ENCODE data around the gene NBEAL2.

The NBEAL2 gene

DNA sequence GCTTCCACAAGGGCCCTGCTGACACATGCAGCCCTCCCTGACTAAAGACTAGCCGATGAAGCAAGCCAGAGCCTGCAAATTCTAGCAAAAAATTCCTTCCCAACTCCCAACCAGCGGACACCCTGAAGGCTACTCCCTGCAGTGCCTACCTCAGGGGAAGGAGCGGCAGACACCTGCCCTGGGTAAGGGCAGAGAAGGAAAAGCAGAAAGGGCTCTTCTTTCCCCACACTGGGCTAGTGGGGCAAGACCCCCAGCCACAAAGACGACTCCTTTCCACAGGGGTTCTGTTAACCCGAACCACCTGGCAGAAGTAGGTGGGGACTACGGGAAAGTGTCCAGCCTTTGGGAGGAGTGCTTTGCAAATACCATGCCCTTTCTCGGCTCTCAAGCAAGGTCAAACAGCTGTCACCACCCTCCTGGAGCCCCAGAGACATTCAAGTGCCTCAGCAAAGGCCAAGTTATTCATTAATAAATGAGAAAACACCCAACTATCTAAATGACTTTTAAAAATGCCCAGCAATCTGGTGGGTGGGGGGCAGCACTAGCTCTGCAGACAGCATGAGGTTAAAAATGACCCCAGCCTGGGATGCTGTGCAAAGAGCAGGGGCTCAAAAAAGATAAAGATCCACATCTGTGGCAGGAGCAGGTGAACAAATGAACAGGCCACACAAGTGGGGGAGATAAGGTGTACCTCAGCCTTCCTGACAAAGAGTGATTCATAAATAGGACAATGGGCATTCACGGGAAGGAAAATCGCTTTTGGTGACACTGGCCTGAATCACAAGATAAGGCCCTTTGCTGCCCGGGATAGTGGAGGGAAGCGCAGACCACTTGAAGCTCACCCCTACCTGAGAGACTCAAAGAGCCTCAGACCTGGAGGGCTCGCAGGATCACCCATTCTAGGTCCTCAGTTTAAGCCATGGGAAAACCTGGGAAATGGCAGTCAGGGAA, 36.0 kb upstream of the NBEAL2 start:
- ChIA-PET POLR2A (no interaction called here), CTCF (no interaction called here)
- no peak for DNase-seq (ENCODE audit: extremely low spot score)
- TF ChIP-seq, protein P1, sequence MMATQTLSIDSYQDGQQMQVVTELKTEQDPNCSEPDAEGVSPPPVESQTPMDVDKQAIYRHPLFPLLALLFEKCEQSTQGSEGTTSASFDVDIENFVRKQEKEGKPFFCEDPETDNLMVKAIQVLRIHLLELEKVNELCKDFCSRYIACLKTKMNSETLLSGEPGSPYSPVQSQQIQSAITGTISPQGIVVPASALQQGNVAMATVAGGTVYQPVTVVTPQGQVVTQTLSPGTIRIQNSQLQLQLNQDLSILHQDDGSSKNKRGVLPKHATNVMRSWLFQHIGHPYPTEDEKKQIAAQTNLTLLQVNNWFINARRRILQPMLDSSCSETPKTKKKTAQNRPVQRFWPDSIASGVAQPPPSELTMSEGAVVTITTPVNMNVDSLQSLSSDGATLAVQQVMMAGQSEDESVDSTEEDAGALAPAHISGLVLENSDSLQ (IDR thresholded peaks at IDR 0.05): no peak
- TF ChIP-seq FOXK2 (IDR thresholded peaks at IDR 0.05) (no peak), ARNT (IDR thresholded peaks at IDR 0.05) (no peak), SP1 (IDR thresholded peaks at IDR 0.05) (no peak), ZNF384 (IDR thresholded peaks at IDR 0.05) (no peak), LEF1 (IDR thresholded peaks at IDR 0.05; ENCODE audit: borderline replicate concordance) (no peak), SUZ12 (IDR thresholded peaks at IDR 0.05) (no peak), BHLHE40 (IDR thresholded peaks at IDR 0.05; ENCODE audit: borderline replicate concordance) (no peak)

DNA sequence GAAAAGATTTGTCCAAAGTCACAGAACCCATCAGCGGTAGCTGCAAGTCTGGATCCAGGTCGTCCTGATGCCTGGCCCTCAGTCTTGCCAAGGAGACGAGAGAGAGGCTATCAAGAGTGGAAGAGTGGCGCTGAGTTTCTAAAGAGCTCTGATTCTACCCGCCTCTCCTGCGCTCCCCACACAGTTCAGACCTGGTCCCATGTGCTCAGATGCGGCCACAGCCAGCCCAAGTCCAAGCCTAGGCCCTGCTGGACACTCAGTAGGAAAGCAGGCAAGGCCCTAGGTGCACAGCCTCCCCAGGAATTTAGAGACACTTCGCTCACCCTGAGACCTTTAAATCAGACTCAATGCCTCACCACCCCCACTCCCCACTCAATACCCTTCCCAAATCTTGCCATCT, 35.3 kb upstream of the NBEAL2 start:
- DNase-seq (ENCODE audit: extremely low spot score): no peak
- ChIA-PET CTCF (no interaction called here), POLR2A (no interaction called here)
- TF ChIP-seq BHLHE40 (IDR thresholded peaks at IDR 0.05; ENCODE audit: borderline replicate concordance) (no peak), L3MBTL2 (conservative IDR thresholded peaks at IDR 0.05) (no peak), SUZ12 (IDR thresholded peaks at IDR 0.05) (no peak)

DNA sequence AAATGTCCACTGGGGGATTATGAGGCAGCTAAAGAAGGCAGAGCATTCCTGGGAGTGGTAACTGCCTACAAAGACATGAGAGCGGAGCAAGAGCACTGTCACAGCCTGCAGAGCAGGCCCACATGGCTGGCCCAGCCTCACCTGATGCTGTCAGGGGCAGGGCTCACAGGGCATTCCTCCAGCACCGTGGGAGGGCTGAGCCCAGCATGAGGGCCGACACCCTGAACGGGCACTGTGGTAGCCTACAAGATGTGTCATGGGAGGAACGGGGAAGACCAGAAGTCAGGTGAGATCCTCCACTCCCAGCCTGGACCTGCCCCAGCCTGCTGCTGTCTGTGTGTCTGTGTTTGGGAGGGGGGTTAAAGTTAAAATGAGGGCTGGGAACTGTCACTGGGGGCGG, 33.0 kb upstream of the NBEAL2 start:
- no peak for DNase-seq (ENCODE audit: extremely low spot score)
- ChIA-PET CTCF (no interaction called here), POLR2A (no interaction called here)
- no peak for TF ChIP-seq LEF1 (IDR thresholded peaks at IDR 0.05; ENCODE audit: borderline replicate concordance)
- TF ChIP-seq HDGF (IDR thresholded peaks at IDR 0.05; ENCODE audit: borderline replicate concordance): no peak
- no peak for TF ChIP-seq ELF4 (IDR thresholded peaks at IDR 0.05)
- no peak for TF ChIP-seq FOXK2 (IDR thresholded peaks at IDR 0.05)
- TF ChIP-seq, protein P1 (IDR thresholded peaks at IDR 0.05): no peak
- TF ChIP-seq TARDBP (IDR thresholded peaks at IDR 0.05): no peak
- no peak for TF ChIP-seq BHLHE40 (IDR thresholded peaks at IDR 0.05; ENCODE audit: borderline replicate concordance)
- no peak for TF ChIP-seq FOXA1 (IDR thresholded peaks at IDR 0.05)
- no peak for TF ChIP-seq CTBP1 (IDR thresholded peaks at IDR 0.05; ENCODE audit: borderline replicate concordance)
- TF ChIP-seq ARNT (IDR thresholded peaks at IDR 0.05): no peak
- TF ChIP-seq SP1 (IDR thresholded peaks at IDR 0.05): no peak
- no peak for TF ChIP-seq NFRKB (IDR thresholded peaks at IDR 0.05)
- TF ChIP-seq ZNF384 (IDR thresholded peaks at IDR 0.05): no peak
- TF ChIP-seq SUZ12 (IDR thresholded peaks at IDR 0.05): no peak
- no peak for TF ChIP-seq L3MBTL2 (conservative IDR thresholded peaks at IDR 0.05)

DNA sequence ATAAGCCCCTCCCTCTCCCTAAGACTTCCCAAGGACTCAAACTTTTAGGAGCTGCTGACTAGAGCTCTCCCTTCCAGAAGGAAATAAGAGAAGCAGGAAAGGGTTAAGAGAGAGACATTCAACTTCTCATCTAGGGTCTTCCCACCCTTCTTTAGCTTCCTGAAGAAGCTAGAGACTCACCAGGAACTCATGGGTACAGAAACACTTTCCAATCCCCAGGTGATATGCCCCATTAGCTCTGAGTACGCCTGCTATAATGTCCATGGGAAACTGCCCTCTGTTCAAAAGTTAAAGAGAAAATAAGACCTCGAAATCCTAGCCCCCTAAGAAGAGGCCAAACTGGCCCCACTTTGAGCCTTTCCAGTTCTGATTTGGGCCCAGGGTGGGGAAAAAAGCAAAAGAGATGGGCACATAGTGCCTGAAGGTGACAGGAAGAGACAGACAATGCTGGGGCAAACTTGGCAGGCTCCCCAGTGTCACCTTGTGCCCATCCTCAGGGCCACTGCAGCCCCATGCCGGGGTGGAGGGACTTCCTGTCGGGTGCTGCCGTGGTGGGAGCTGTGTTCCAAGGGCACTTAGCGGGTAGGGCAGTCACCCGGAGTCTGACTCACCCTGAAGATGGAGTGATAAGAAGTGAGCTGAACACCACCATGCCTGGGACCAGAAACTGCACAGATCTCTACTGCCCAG, 32.5 kb upstream of the NBEAL2 start:
- CTCF ChIA-PET: no interaction called here
- no peak for TF ChIP-seq CTBP1 (IDR thresholded peaks at IDR 0.05; ENCODE audit: borderline replicate concordance)
- no peak for TF ChIP-seq ZNF384 (IDR thresholded peaks at IDR 0.05)
- no peak for TF ChIP-seq SP1 (IDR thresholded peaks at IDR 0.05)
- no peak for TF ChIP-seq FOXA1 (IDR thresholded peaks at IDR 0.05)
- no peak for TF ChIP-seq FOXM1 (IDR thresholded peaks at IDR 0.05; ENCODE audit: borderline replicate concordance)
- no peak for TF ChIP-seq L3MBTL2 (conservative IDR thresholded peaks at IDR 0.05)
- TF ChIP-seq NFRKB (IDR thresholded peaks at IDR 0.05): no peak
- TF ChIP-seq ELF4 (IDR thresholded peaks at IDR 0.05): no peak
- no peak for TF ChIP-seq BHLHE40 (IDR thresholded peaks at IDR 0.05; ENCODE audit: borderline replicate concordance)
- no peak for TF ChIP-seq ARNT (IDR thresholded peaks at IDR 0.05)
- no peak for DNase-seq (ENCODE audit: extremely low spot score)
- POLR2A ChIA-PET: interaction anchor here (1.4 kb wide), 1 partner anchor 33 kb away, joined by 3 read pairs; the partner anchor contains the start of gene NBEAL2

DNA sequence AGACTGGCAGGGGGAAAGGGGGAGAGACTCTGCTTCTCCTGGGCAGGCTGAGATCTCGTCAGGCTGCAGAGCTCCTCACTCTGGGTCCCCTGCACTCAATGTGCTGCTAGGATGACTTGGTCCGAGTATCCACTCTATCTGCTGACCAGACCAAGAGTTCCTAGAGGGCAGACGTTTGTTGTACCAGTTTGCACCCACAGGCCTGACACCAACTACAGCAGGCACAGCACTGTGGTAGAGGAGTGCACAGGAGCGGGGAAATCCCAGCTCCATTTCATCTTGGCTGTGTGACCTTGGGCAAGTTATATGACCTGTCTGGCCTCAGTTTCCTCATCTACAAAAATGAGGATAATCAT, 31.9 kb upstream of the NBEAL2 start:
- DNase-seq (ENCODE audit: extremely low spot score): no peak
- TF ChIP-seq LEF1 (IDR thresholded peaks at IDR 0.05; ENCODE audit: borderline replicate concordance) (no peak), SUZ12 (IDR thresholded peaks at IDR 0.05) (no peak), FOXK2 (IDR thresholded peaks at IDR 0.05) (no peak), SP1 (IDR thresholded peaks at IDR 0.05) (no peak), BHLHE40 (IDR thresholded peaks at IDR 0.05; ENCODE audit: borderline replicate concordance) (no peak), NFRKB (IDR thresholded peaks at IDR 0.05) (no peak), ELF4 (IDR thresholded peaks at IDR 0.05) (no peak), FOXA1 (IDR thresholded peaks at IDR 0.05) (no peak), ARNT (IDR thresholded peaks at IDR 0.05) (no peak), HDGF (IDR thresholded peaks at IDR 0.05; ENCODE audit: borderline replicate concordance) (no peak)
- ChIA-PET POLR2A (interaction anchor here (1.4 to 1.6 kb wide), 2 partner anchors 11 to 32 kb away, joined by 3 to 5 read pairs; partner anchors contain the start of gene NBEAL2), CTCF (no interaction called here)

DNA sequence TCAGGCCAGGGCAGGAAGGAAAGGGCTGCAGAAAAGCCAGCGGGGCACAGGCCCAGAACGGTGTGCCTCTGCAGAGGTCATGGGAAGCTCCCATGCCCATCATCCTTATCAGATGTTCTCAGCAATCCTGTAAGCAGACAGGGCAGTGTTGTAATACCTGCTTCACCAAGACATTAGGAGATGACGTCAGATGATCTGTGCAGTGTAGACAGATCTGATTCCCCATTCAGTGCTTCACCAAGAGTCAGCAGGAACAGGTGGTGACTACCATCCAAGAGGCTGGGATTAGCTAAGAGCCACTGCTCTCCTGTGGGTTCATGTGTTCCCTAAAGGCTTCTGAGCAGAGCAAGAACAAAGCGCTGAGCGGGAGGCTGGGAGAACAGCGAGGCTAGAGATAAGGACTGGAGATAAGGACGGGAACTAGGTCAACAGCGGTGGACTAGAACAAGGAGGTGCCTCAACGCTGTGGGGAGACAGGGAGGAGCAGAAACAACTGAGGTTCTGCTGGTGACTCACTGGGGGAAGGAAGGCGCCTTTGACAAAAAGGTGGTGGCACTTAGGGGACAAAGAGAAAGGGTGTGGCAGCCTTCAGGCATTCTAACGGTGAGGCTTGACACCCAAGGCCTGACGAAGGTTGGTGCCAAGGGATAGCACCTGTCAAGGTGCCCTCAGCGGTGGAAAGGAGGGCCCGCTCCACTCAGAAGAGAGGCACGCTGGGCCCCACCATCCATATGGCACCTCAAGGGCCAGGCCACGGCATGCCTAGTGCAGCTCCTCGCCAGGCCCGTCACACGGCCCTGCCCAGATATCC, 31.3 kb upstream of the NBEAL2 start:
- ChIA-PET POLR2A (interaction anchor here (1.1 to 1.6 kb wide), 3 partner anchors 12 to 32 kb away, joined by 3 to 5 read pairs (median 4); partner anchors contain the start of genes CCDC12 and NBEAL2), CTCF (interaction anchor here (0.6 kb wide), 1 partner anchor 10 kb away, joined by 5 read pairs; no protein-coding TSS in a partner anchor)
- DNase-seq (ENCODE audit: extremely low spot score): no peak
- TF ChIP-seq TARDBP (IDR thresholded peaks at IDR 0.05) (no peak), L3MBTL2 (conservative IDR thresholded peaks at IDR 0.05) (no peak), BHLHE40 (IDR thresholded peaks at IDR 0.05; ENCODE audit: borderline replicate concordance) (no peak), HDGF (IDR thresholded peaks at IDR 0.05; ENCODE audit: borderline replicate concordance) (no peak), FOXK2 (IDR thresholded peaks at IDR 0.05) (no peak), FOXM1 (IDR thresholded peaks at IDR 0.05; ENCODE audit: borderline replicate concordance) (no peak), SP1 (IDR thresholded peaks at IDR 0.05) (no peak), ARNT (IDR thresholded peaks at IDR 0.05) (no peak), ELF4 (IDR thresholded peaks at IDR 0.05) (no peak), CTBP1 (IDR thresholded peaks at IDR 0.05; ENCODE audit: borderline replicate concordance) (no peak), LEF1 (IDR thresholded peaks at IDR 0.05; ENCODE audit: borderline replicate concordance) (no peak), SUZ12 (IDR thresholded peaks at IDR 0.05) (no peak), FOXA1 (IDR thresholded peaks at IDR 0.05) (no peak), NFRKB (IDR thresholded peaks at IDR 0.05) (no peak), ZNF384 (IDR thresholded peaks at IDR 0.05) (no peak)
- TF ChIP-seq, protein P1 (IDR thresholded peaks at IDR 0.05): no peak

Measured in HEK293T (cell line).